Hematopoietic multipotent progenitor cell treated with erythropoietin and hydrocortisone succinate and interleukin-3 and kit ligand, for 15 days (in vitro differentiated cells): ENCODE measurements around the gene SERPINA12.
A peak's percentile ranks its signal among the peaks of the same experiment; 100 is the strongest.
"Not testable (repeated sequence)": the region's sequence is repeated elsewhere in the genome, so short reads cannot be mapped to it uniquely, and the experiment has no call there.

ENCODE experiments used
- DNase-seq: peaks from one replicate; pipeline ENCODE4 v3.0.0-alpha.2; 2015; ENCODE audit warnings: low spot score

The SERPINA12 gene

GRCh38 chr14:94486883-94487282 lies 22.4 kb downstream of the SERPINA12 start:
- DNase-seq, result no peak

GRCh38 chr14:94485944-94486841 lies 23.1 kb downstream of the SERPINA12 start:
- DNase-seq, result peak; percentile 22

GRCh38 chr14:94484481-94484880 lies 24.8 kb downstream of the SERPINA12 start:
- no peak for DNase-seq

GRCh38 chr14:94483729-94484275 lies 25.5 kb downstream of the SERPINA12 start:
- DNase-seq, result no peak

- DNase-seq, result no peak
These were observed 26.2 kb downstream of the SERPINA12 start for GRCh38 chr14:94483071-94483451.

GRCh38 chr14:94482132-94483070 lies 26.9 kb downstream of the SERPINA12 start:
- not testable (repeated sequence) for DNase-seq

- no peak for DNase-seq
These were observed 27.7 kb downstream of the SERPINA12 start for GRCh38 chr14:94481468-94482131.

- no peak for DNase-seq
These were observed 28.5 kb downstream of the SERPINA12 start for GRCh38 chr14:94480809-94481208.

GRCh38 chr14:94478420-94478819 lies 30.8 kb downstream of the SERPINA12 start:
- no peak for DNase-seq

GRCh38 chr14:94476023-94476422 lies 33.2 kb downstream of the SERPINA12 start, which contains the start of gene SERPINA9:
Gene SERPINA9, minus strand, starts transcription at chr14:94476197. Its CDS starts 6,357 bp downstream, at chr14:94469840.
- DNase-seq, result no peak

- no peak for DNase-seq
These were observed 34.7 kb downstream of the SERPINA12 start for GRCh38 chr14:94474581-94475031.

GRCh38 chr14:94473666-94474410 lies 35.4 kb downstream of the SERPINA12 start:
- DNase-seq, result no peak

GRCh38 chr14:94472842-94473241 lies 36.4 kb downstream of the SERPINA12 start:
- DNase-seq, result no peak

- no peak for DNase-seq
These were observed 38.2 kb downstream of the SERPINA12 start for GRCh38 chr14:94471045-94471444.

- no peak for DNase-seq
These were observed 39.0 kb downstream of the SERPINA12 start for GRCh38 chr14:94470311-94470710.

- no peak for DNase-seq
These were observed 40.0 kb downstream of the SERPINA12 start for GRCh38 chr14:94469261-94469660.

- no peak for DNase-seq
These were observed 41.3 kb downstream of the SERPINA12 start for GRCh38 chr14:94467728-94468520.

GRCh38 chr14:94466706-94467370 lies 42.4 kb downstream of the SERPINA12 start:
- no peak for DNase-seq

GRCh38 chr14:94465042-94465441 lies 44.2 kb downstream of the SERPINA12 start:
- no peak for DNase-seq

- no peak for DNase-seq
These were observed 45.0 kb downstream of the SERPINA12 start for GRCh38 chr14:94464290-94464689.
